HFF-Myc (cell line): ENCODE results near the gene PTPRM.

Experiments used
- DNase-seq: peaks from one replicate; pipeline ENCODE4 v3.0.0-alpha.2; 2011; ENCODE audit warnings: low read depth; ENCODE audit errors: extremely low read depth
- H3K4me3 ChIP-seq: replicated peaks from 2 replicates; pipeline ENCODE4 v1.5.1; 2011; ENCODE audit warnings: low read depth, mild to moderate bottlenecking, control low read depth, low read length
- TF ChIP-seq, protein P1 (sequence below): IDR thresholded peaks from 2 replicates; pipeline ENCODE4 v1.5.1; 2012; ENCODE audit warnings: mild to moderate bottlenecking, low read depth, low read length, control low read depth; ENCODE audit errors: missing control alignments

PTPRM gene

DNA sequence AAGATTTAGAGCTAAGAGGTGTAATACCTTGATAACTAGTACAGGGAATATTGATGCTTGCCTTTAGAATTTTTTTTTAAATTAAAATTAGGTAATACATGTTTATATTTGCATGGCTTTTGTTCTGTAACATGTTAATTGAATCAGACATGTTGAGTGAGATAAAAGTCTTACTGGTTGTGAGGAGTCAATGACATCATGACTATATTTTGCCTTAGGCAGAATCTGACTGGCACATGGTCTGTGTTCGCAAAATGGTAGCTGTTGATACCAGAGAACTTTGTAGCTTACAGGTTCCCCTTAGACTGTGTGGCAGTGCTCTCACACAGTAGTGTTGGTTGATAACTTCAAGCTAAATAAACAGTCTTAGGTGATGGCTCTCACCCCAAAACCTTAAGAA lies 199.7 kb downstream of the PTPRM start:
- no peak for DNase-seq
- no peak overlapping the region for H3K4me3 ChIP-seq
- TF ChIP-seq, protein P1, sequence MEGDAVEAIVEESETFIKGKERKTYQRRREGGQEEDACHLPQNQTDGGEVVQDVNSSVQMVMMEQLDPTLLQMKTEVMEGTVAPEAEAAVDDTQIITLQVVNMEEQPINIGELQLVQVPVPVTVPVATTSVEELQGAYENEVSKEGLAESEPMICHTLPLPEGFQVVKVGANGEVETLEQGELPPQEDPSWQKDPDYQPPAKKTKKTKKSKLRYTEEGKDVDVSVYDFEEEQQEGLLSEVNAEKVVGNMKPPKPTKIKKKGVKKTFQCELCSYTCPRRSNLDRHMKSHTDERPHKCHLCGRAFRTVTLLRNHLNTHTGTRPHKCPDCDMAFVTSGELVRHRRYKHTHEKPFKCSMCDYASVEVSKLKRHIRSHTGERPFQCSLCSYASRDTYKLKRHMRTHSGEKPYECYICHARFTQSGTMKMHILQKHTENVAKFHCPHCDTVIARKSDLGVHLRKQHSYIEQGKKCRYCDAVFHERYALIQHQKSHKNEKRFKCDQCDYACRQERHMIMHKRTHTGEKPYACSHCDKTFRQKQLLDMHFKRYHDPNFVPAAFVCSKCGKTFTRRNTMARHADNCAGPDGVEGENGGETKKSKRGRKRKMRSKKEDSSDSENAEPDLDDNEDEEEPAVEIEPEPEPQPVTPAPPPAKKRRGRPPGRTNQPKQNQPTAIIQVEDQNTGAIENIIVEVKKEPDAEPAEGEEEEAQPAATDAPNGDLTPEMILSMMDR = no peak

DNA sequence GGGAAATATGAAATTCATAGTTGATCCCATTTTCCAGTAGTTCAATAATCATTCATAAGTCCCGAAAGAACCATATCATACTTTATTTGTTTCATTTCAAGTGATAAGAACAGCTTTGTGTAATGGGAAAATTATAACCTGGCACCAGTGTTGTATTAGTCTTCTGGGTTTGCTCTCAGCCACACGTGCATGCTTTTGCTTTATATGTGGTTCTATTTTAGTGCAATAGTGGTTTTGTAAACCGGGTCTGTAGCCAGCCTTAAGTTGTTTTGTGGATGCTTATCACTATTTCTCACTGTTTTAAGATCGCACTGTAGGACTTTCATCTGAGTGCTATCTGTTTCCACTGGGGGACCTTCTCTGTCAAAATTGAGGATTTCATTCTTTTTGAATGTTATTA lies 203.8 kb downstream of the PTPRM start:
- no peak for DNase-seq
- no peak overlapping the region for H3K4me3 ChIP-seq
- TF ChIP-seq, protein P1 = no peak

DNA sequence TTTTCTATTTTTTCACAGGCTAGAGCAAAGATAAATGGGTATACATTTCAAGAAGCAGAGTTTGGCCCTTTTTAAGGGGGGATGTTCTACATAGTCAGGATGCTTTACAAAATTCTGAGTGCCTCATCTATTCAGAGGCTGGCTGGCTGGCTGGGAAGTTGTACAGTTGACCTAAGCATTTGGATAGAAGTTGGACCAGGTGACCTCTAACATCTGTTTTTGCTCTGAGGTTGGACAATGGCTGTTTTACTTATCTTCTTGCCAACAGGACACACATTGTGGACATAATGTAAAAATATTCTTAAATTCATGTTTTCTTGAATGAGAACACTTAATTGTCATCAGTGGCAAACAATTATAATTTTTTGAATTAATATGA lies 205.4 kb downstream of the PTPRM start:
- DNase-seq = no peak
- TF ChIP-seq, protein P1 = no peak
- H3K4me3 ChIP-seq = no peak overlapping the region

DNA sequence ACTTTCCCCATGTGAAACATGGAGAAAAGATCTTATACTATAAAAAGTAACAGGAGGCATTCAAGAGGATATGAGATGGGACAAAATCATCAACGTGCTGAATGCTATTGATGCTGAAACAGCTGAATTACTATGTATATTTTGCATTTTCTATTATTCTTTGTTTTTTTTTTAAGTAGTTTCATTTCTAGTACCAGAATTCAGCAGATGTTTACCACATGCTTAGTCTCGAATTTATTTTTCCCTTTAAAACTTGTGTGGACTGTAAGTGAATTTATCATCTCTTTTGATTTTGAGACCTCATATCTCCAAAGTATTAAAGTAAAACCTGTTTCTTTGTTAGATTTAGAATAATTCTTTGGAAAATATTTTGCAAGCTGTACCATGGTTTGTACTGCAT lies 205.8 kb downstream of the PTPRM start:
- TF ChIP-seq, protein P1 = no peak
- H3K4me3 ChIP-seq = no peak overlapping the region
- DNase-seq = no peak

DNA sequence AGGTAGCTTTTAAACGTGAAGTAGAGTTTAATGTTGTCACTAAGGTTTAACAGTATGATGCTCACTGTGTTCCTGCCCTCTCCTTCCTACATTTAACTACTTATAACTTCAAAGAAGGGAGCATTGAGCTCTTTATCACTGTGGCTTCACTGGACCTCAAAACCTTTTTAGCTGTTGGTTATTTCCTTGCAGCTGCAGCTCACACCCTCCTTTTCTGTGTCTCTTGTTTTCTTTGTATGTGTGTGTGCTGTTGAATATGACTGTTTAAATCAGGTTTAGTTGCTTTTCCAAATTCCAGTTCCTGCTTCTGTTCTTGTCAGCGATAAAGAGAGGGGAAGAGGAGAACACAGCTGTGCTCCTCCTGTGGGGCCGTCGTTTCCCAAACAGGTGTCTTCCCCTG lies 208.0 kb downstream of the PTPRM start:
- no peak overlapping the region for H3K4me3 ChIP-seq
- TF ChIP-seq, protein P1 = no peak
- no peak for DNase-seq

DNA sequence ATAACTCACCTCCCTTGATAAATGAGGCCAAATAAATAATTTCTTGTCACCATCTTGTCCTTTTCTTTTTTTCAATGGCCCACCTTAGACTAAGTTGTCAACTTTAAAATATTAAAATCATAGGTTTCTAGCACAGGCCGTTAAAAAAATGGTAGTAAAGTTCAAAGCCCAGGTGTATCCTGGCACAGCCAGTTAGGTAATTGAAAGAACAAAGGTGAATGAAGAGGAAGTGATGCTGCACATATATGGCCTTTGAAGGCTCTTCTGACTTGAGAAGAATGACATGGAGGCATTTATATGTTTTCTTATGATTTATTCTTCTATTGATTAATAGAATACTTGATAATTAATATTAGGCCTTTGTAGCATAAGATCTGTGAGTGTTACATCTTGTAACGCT lies 208.7 kb downstream of the PTPRM start:
- TF ChIP-seq, protein P1 = no peak
- no peak overlapping the region for H3K4me3 ChIP-seq
- DNase-seq = no peak

DNA sequence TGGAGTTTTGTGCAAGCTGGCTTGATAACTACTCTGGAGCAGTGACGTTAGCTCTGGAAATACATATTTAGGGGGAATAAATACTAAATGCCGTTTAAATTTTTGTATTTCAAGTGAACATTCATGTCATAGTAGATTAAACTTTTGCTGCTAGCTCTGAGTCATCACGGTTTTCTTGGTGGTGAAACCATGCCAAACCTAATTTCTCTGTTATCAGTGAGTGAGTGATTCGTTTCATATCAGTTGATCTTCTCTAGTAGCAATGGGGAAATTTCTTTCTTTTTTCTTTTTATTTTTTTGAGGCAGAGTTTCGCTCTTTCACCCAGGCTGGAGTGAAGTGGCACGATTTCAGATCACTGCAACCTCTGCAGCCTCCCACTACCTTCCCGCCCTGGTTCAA lies 211.1 kb downstream of the PTPRM start:
- no peak overlapping the region for H3K4me3 ChIP-seq
- TF ChIP-seq, protein P1 = no peak
- no peak for DNase-seq
